ENCODE results near the gene WNT7B.

DNA sequence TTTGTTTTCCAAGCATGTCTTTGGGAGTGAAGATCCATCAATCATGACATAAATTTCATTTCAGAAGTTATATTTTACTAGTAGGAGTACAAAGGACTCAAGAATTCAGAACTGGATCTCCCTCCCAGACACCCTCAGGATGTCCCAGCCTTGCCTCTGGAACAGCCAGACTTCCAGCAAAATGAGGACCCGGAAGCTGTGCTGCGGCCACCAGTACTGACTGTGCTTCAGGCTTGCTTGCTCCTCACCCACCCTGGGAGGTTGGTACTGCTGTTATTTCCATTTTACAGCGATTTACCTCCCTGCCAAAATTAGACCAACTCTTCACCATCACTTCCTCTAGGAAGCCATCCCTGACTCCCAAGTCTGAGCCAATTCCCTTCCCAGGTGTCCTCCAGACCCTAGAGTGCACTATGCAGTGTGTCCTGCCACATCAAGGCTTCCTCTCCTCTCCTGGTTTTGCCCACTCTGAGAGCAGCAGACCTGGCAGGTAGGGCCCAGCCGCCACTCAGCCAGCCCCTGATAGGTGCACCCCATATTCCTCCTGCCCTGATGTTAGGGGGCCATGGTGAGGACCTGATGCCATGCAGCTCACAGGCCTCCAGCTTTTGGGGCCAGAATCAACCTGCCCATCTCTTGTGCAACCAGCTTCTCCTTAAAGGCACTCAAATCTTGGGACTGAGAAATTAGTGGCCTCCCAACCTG is 47.3 kb upstream of the WNT7B start:
- TF ChIP-seq FOXA1 (IDR thresholded peaks at IDR 0.05), result no peak
- TF ChIP-seq ZNF384 (IDR thresholded peaks at IDR 0.05), result no peak
- no peak for TF ChIP-seq LEF1 (IDR thresholded peaks at IDR 0.05; ENCODE audit: borderline replicate concordance)
- TF ChIP-seq SUZ12 (IDR thresholded peaks at IDR 0.05), result no peak
- no peak for TF ChIP-seq BHLHE40 (IDR thresholded peaks at IDR 0.05; ENCODE audit: borderline replicate concordance)
- TF ChIP-seq, protein P1, sequence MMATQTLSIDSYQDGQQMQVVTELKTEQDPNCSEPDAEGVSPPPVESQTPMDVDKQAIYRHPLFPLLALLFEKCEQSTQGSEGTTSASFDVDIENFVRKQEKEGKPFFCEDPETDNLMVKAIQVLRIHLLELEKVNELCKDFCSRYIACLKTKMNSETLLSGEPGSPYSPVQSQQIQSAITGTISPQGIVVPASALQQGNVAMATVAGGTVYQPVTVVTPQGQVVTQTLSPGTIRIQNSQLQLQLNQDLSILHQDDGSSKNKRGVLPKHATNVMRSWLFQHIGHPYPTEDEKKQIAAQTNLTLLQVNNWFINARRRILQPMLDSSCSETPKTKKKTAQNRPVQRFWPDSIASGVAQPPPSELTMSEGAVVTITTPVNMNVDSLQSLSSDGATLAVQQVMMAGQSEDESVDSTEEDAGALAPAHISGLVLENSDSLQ (IDR thresholded peaks at IDR 0.05), result no peak

All from HEK293T (cell line).